ENCODE measurements around the gene ASAP2. TPM values are rescaled to one million over a fixed set of nuclear protein-coding genes. Genes with fewer than 3 reads are reported as not detected.

Gene ASAP2
- total and polyA plus RNA-seq, 5 donors: 9.2 to 19.7 (median 15.2) TPM

- H3K27ac ChIP-seq (ENCODE audit: low read length): no peak overlapping the region
- ATAC-seq (no peak), DNase-seq (no peak)
- 70% methylated on average over 7 of the region's 7 CpGs for WGBS
- intact Hi-C loops (cut with DNase I): no loop called here
- H3K27me3 ChIP-seq (ENCODE audit: control insufficient read depth, insufficient read depth): no peaks in the 10 kb centered on the region
- H3K9me3 ChIP-seq (ENCODE audit: control insufficient read depth, low read length): no peaks in the 10 kb centered on the region
- H3K4me1 ChIP-seq (ENCODE audit: control insufficient read depth, insufficient read depth, low read length): peaks cover 18% of the 10 kb centered on the region
- no peak overlapping the region for H3K4me3 ChIP-seq (ENCODE audit: low read length)
These were observed 38.5 kb downstream of the ASAP2 start for GRCh38 chr2:9244985-9245544.

GRCh38 chr2:9247177-9247576 is 40.6 kb downstream of the ASAP2 start:
- Histone ChIP-seq H3K27me3 (ENCODE audit: control insufficient read depth, insufficient read depth) (no peaks in the 10 kb centered on the region), H3K9me3 (ENCODE audit: control insufficient read depth, low read length) (no peaks in the 10 kb centered on the region), H3K4me1 (ENCODE audit: control insufficient read depth, insufficient read depth, low read length) (peaks cover 24% of the 10 kb centered on the region), H3K27ac (ENCODE audit: low read length) (no peak overlapping the region), H3K4me3 (ENCODE audit: low read length) (no peak overlapping the region)
- ATAC-seq: no peak
- WGBS: 64% methylated on average over 13 of the region's 13 CpGs
- intact Hi-C loops (cut with DNase I): no loop called here
- no peak for DNase-seq

- DNase-seq: no peak
- Histone ChIP-seq H3K27ac (ENCODE audit: low read length) (no peak overlapping the region), H3K27me3 (ENCODE audit: control insufficient read depth, insufficient read depth) (no peaks in the 10 kb centered on the region), H3K4me1 (ENCODE audit: control insufficient read depth, insufficient read depth, low read length) (peaks cover 24% of the 10 kb centered on the region), H3K4me3 (ENCODE audit: low read length) (no peak overlapping the region), H3K9me3 (ENCODE audit: control insufficient read depth, low read length) (no peaks in the 10 kb centered on the region)
- ATAC-seq: peak; percentile 66
- 29% methylated on average over 6 of the region's 6 CpGs for WGBS
- intact Hi-C loops (cut with DNase I): no loop called here
These were observed 41.2 kb downstream of the ASAP2 start for GRCh38 chr2:9247786-9248185.

GRCh38 chr2:9248363-9248762 is 41.8 kb downstream of the ASAP2 start:
- WGBS: 93% methylated on average over 7 of the region's 7 CpGs
- Histone ChIP-seq H3K27ac (ENCODE audit: low read length) (no peak overlapping the region), H3K9me3 (ENCODE audit: control insufficient read depth, low read length) (no peaks in the 10 kb centered on the region), H3K4me3 (ENCODE audit: low read length) (no peak overlapping the region), H3K27me3 (ENCODE audit: control insufficient read depth, insufficient read depth) (no peaks in the 10 kb centered on the region), H3K4me1 (ENCODE audit: control insufficient read depth, insufficient read depth, low read length) (peaks cover 24% of the 10 kb centered on the region)
- DNase-seq: no peak
- intact Hi-C loops (cut with DNase I): no loop called here
- no peak for ATAC-seq

GRCh38 chr2:9249020-9249800 is 42.6 kb downstream of the ASAP2 start:
- H3K9me3 ChIP-seq (ENCODE audit: control insufficient read depth, low read length): no peaks in the 10 kb centered on the region
- H3K4me1 ChIP-seq (ENCODE audit: control insufficient read depth, insufficient read depth, low read length): peaks cover 24% of the 10 kb centered on the region
- no peak for DNase-seq
- peak; percentile 27 to 44 for ATAC-seq
- no peak overlapping the region for H3K27ac ChIP-seq (ENCODE audit: low read length)
- intact Hi-C loops (cut with DNase I): no loop called here
- no peaks in the 10 kb centered on the region for H3K27me3 ChIP-seq (ENCODE audit: control insufficient read depth, insufficient read depth)
- WGBS: 60% methylated on average over 10 of the region's 10 CpGs
- H3K4me3 ChIP-seq (ENCODE audit: low read length): no peak overlapping the region

- Histone ChIP-seq H3K27ac (ENCODE audit: low read length) (no peak overlapping the region), H3K9me3 (ENCODE audit: control insufficient read depth, low read length) (no peaks in the 10 kb centered on the region), H3K4me1 (ENCODE audit: control insufficient read depth, insufficient read depth, low read length) (peaks cover 24% of the 10 kb centered on the region), H3K27me3 (ENCODE audit: control insufficient read depth, insufficient read depth) (no peaks in the 10 kb centered on the region), H3K4me3 (ENCODE audit: low read length) (no peak overlapping the region)
- 84% methylated on average over 4 of the region's 4 CpGs for WGBS
- no peak for DNase-seq
- intact Hi-C loops (cut with DNase I): no loop called here
- no peak for ATAC-seq
These were observed 43.5 kb downstream of the ASAP2 start for GRCh38 chr2:9250091-9250490.

- Histone ChIP-seq H3K27me3 (ENCODE audit: control insufficient read depth, insufficient read depth) (no peaks in the 10 kb centered on the region), H3K4me3 (ENCODE audit: low read length) (no peak overlapping the region), H3K4me1 (ENCODE audit: control insufficient read depth, insufficient read depth, low read length) (peaks cover 24% of the 10 kb centered on the region), H3K27ac (ENCODE audit: low read length) (peak overlapping the region; percentile 62), H3K9me3 (ENCODE audit: control insufficient read depth, low read length) (no peaks in the 10 kb centered on the region)
- intact Hi-C loops (cut with DNase I): no loop called here
- WGBS: 80% methylated on average over 12 of the region's 12 CpGs
- DNase-seq: no peak
- ATAC-seq: peak in 1 of 2 donors; percentile 5
These were observed 44.0 kb downstream of the ASAP2 start for GRCh38 chr2:9250498-9251153.

- DNase-seq (peak in 2 of 3 donors; percentile 57 to 76), ATAC-seq (peak; percentile 68 to 82)
- WGBS: 54% methylated on average over 16 of the region's 16 CpGs
- Histone ChIP-seq H3K27me3 (ENCODE audit: control insufficient read depth, insufficient read depth) (no peaks in the 10 kb centered on the region), H3K27ac (ENCODE audit: low read length) (peak overlapping the region; percentile 62), H3K4me3 (ENCODE audit: low read length) (no peak overlapping the region), H3K9me3 (ENCODE audit: control insufficient read depth, low read length) (no peaks in the 10 kb centered on the region), H3K4me1 (ENCODE audit: control insufficient read depth, insufficient read depth, low read length) (peaks cover 26% of the 10 kb centered on the region)
- intact Hi-C loops (cut with DNase I): no loop called here
These were observed 44.8 kb downstream of the ASAP2 start for GRCh38 chr2:9251154-9252001.

- peaks cover 25% of the 10 kb centered on the region for H3K4me1 ChIP-seq (ENCODE audit: control insufficient read depth, insufficient read depth, low read length)
- intact Hi-C loops (cut with DNase I): no loop called here
- H3K27ac ChIP-seq (ENCODE audit: low read length): peak overlapping the region; percentile 43
- WGBS: 64% methylated on average over 5 of the region's 5 CpGs
- no peak for DNase-seq
- H3K27me3 ChIP-seq (ENCODE audit: control insufficient read depth, insufficient read depth): no peaks in the 10 kb centered on the region
- H3K9me3 ChIP-seq (ENCODE audit: control insufficient read depth, low read length): no peaks in the 10 kb centered on the region
- peak; percentile 20 to 39 for ATAC-seq
- H3K4me3 ChIP-seq (ENCODE audit: low read length): no peak overlapping the region
These were observed 45.4 kb downstream of the ASAP2 start for GRCh38 chr2:9252002-9252357.

GRCh38 chr2:9255416-9255815 is 48.8 kb downstream of the ASAP2 start:
- no peak for ATAC-seq
- Histone ChIP-seq H3K9me3 (ENCODE audit: control insufficient read depth, low read length) (no peaks in the 10 kb centered on the region), H3K27me3 (ENCODE audit: control insufficient read depth, insufficient read depth) (no peaks in the 10 kb centered on the region), H3K4me1 (ENCODE audit: control insufficient read depth, insufficient read depth, low read length) (peaks cover 21% of the 10 kb centered on the region), H3K4me3 (ENCODE audit: low read length) (no peak overlapping the region), H3K27ac (ENCODE audit: low read length) (no peak overlapping the region)
- WGBS: 86% methylated on average over 4 of the region's 4 CpGs
- intact Hi-C loops (cut with DNase I): no loop called here
- DNase-seq: no peak

GRCh38 chr2:9256147-9256546 is 49.5 kb downstream of the ASAP2 start:
- H3K4me1 ChIP-seq (ENCODE audit: control insufficient read depth, insufficient read depth, low read length): peaks cover 21% of the 10 kb centered on the region
- H3K27me3 ChIP-seq (ENCODE audit: control insufficient read depth, insufficient read depth): no peaks in the 10 kb centered on the region
- H3K4me3 ChIP-seq (ENCODE audit: low read length): no peak overlapping the region
- WGBS: 67% methylated on average over 4 of the region's 4 CpGs
- H3K9me3 ChIP-seq (ENCODE audit: control insufficient read depth, low read length): no peaks in the 10 kb centered on the region
- no peak overlapping the region for H3K27ac ChIP-seq (ENCODE audit: low read length)
- intact Hi-C loops (cut with DNase I): no loop called here
- ATAC-seq (no peak), DNase-seq (no peak)
